K562 (cell line): Measurements from ENCODE around the gene LHX3. TPM values are rescaled to one million over a fixed set of nuclear protein-coding genes. Genes with fewer than 3 reads are reported as not detected.

Experiments
- ATAC-seq: fragments of 200-7000 bp; cut with Tn5 transposase; 3 replicates; pipeline ENCODE4 v1.9.1; 2020; ENCODE audit warnings: moderate library complexity
- BruUV-seq: library from RNA; stranded (reverse); fragments of 400-500 nt; replicated peaks from 2 replicates; lab custom pipeline; 2021; lab: Mats Ljungman, UMichigan
- CTCF ChIA-PET: fragments of 300-600 bp; formaldehyde crosslinking; extraction: SDS; loops from one replicate; lab custom pipeline; 2021; ENCODE audit warnings: low intra/inter-chr PET ratio; lab: Yijun Ruan, JAX
- POLR2A ChIA-PET: fragments of 300-600, 350-650 bp; sonication (Branson Sonifier 250); formaldehyde crosslinking; extraction: SDS; loops from one replicate; lab custom pipeline; 2021; ENCODE audit warnings: antibody characterized with exemption, inconsistent platforms; lab: Yijun Ruan, JAX
- DNase-seq, 4 experiments: peaks; one replicate each; pipeline versions ENCODE4 v3.0.0 to v3.0.0-alpha.2; 2011 to 2018; ENCODE audit warnings: low spot score in 3 of 4, mixed read lengths in 3 of 4; ENCODE audit errors: extremely low read depth in 1 of 4
- FAIRE-seq: peaks from 2 replicates; lab custom pipeline; 2011; peaks lifted over from hg19 to GRCh38; lab: Jason Lieb, UNC
- H2AFZ ChIP-seq: 2 replicates; pipeline ENCODE4 v1.6.0; 2011; ENCODE audit warnings: low read depth, low read length, control low read depth, inconsistent platforms
- H3K27ac ChIP-seq: fragments of 200-600 bp; 3 replicates; pipeline ENCODE4 v1.8.0; 2011; ENCODE audit warnings: low read depth, mild to moderate bottlenecking, control low read depth, inconsistent platforms, low read length, moderate library complexity, mixed read lengths; ENCODE audit errors: extremely low read depth
- H3K27me3 ChIP-seq, 2 experiments: fragments of 300-600 bp in 1 of 2; 2 replicates in 1 of 2; 3 replicates in 1 of 2; pipeline versions ENCODE4 v1.6.0 to v1.8.0; 2011; ENCODE audit warnings: inconsistent platforms in 2 of 2, low read length in 2 of 2, mild to moderate bottlenecking in 1 of 2, mixed read lengths in 1 of 2, moderate library complexity in 1 of 2; ENCODE audit not compliant: control insufficient read depth in 2 of 2, insufficient read depth in 2 of 2
- H3K36me3 ChIP-seq: fragments of 300-600 bp; 3 replicates; pipeline ENCODE4 v1.8.0; 2011; ENCODE audit warnings: mild to moderate bottlenecking, low read length, inconsistent platforms; ENCODE audit not compliant: control insufficient read depth, insufficient read depth
- H3K4me1 ChIP-seq, 2 experiments: fragments of 200-600 bp in 1 of 2; replicated peaks in 1 of 2; 2 replicates in 1 of 2; 3 replicates in 1 of 2; pipeline versions ENCODE4 v1.5.1 to v1.8.0; 2011; ENCODE audit warnings: inconsistent platforms in 2 of 2, low read length in 2 of 2, mild to moderate bottlenecking in 1 of 2, mixed read lengths in 1 of 2, moderate library complexity in 1 of 2; ENCODE audit not compliant: control insufficient read depth in 2 of 2, insufficient read depth in 2 of 2
- H3K4me2 ChIP-seq: 2 replicates; pipeline ENCODE4 v1.6.1; 2011; ENCODE audit warnings: low read length, control low read depth, inconsistent platforms, mixed read lengths; ENCODE audit not compliant: insufficient read depth
- H3K4me3 ChIP-seq: fragments of 200-600 bp; sonication (generic), shearing (Covaris generic); 2 replicates; pipeline ENCODE4 v1.5.1; 2016; ENCODE audit warnings: control low read depth, inconsistent platforms
- H3K79me2 ChIP-seq: fragments of 200-600 bp; 3 replicates; pipeline ENCODE4 v1.8.0; 2011; ENCODE audit warnings: low read length, inconsistent platforms; ENCODE audit not compliant: control insufficient read depth, insufficient read depth
- H3K9ac ChIP-seq, 2 experiments: 2 replicates each; pipeline versions ENCODE4 v1.6.0 to v1.6.1; 2011; ENCODE audit warnings: low read depth in 2 of 2, low read length in 2 of 2, control low read depth in 1 of 2, inconsistent platforms in 1 of 2, mild to moderate bottlenecking in 1 of 2, mixed read lengths in 1 of 2; ENCODE audit not compliant: insufficient read depth in 1 of 2
- H3K9me1 ChIP-seq: one replicate; pipeline ENCODE4 v1.6.0; 2011; ENCODE audit warnings: inconsistent platforms, mild to moderate bottlenecking, low read length, moderate library complexity; ENCODE audit not compliant: control insufficient read depth, insufficient read depth
- H3K9me3 ChIP-seq: replicated peaks from 2 replicates; pipeline ENCODE4 v1.5.1; 2011; ENCODE audit warnings: low read depth, low read length, inconsistent platforms; ENCODE audit not compliant: control insufficient read depth, insufficient read depth
- H4K20me1 ChIP-seq: replicated peaks from 2 replicates; pipeline ENCODE4 v1.6.1; 2011; ENCODE audit warnings: low read length, inconsistent platforms, mixed read lengths; ENCODE audit not compliant: control insufficient read depth, insufficient read depth
- ARID1B ChIP-seq: fragments of 450-650 bp; IDR thresholded peaks from 2 replicates; pipeline ENCODE4 v1.6.1; 2016; ENCODE audit warnings: antibody characterized with exemption, mild to moderate bottlenecking, inconsistent platforms
- BHLHE40 ChIP-seq: IDR thresholded peaks from 2 replicates; pipeline ENCODE4 v1.6.1; 2011; ENCODE audit warnings: low read length, improper control_type of control experiment
- CEBPB ChIP-seq: fragments of 450-650 bp; IDR thresholded peaks from 2 replicates; pipeline ENCODE4 v1.6.1; 2016; ENCODE audit warnings: missing genetic modification characterization, missing compliant biosample characterization
- E2F4 ChIP-seq: sonication (generic); formaldehyde crosslinking; IDR thresholded peaks from 2 replicates; pipeline ENCODE4 v1.8.0; 2022; ENCODE audit warnings: mild to moderate bottlenecking, low read depth, missing genetic modification reagents
- E2F8 ChIP-seq: fragments of 450-650 bp; IDR thresholded peaks from 2 replicates; pipeline ENCODE4 v1.7.1; 2018; ENCODE audit warnings: mild to moderate bottlenecking, low read depth; ENCODE audit not compliant: partially characterized antibody
- MAZ ChIP-seq, 2 experiments: fragments of 450-650 bp in 1 of 2; sonication (generic) in 1 of 2; formaldehyde crosslinking; IDR thresholded peaks in 1 of 2; conservative IDR thresholded peaks in 1 of 2; 2 replicates each; pipeline versions ENCODE4 v1.4.0 to v1.5.0; 2020; ENCODE audit warnings: mild to moderate bottlenecking in 1 of 2, missing genetic modification reagents in 1 of 2
- RHOXF2B ChIP-seq: fragments of 250-450 bp; sonication (Bioruptor Pico); conservative IDR thresholded peaks from 2 replicates; pipeline ENCODE4 v1.5.1; 2021
- TAF15 ChIP-seq: fragments of 200-400 bp; formaldehyde crosslinking; IDR thresholded peaks from 2 replicates; pipeline ENCODE4 v1.6.1; 2017; ENCODE audit warnings: mild to moderate bottlenecking, low read depth, low read length, moderate library complexity
- ZC3H4 ChIP-seq: sonication (generic); formaldehyde crosslinking; IDR thresholded peaks from 2 replicates; pipeline ENCODE4 v1.9.0; 2021; ENCODE audit warnings: missing genetic modification reagents, borderline replicate concordance
- ZFPM2 ChIP-seq: fragments of 250-450 bp; sonication (Bioruptor Pico); IDR thresholded peaks from 2 replicates; pipeline ENCODE4 v1.5.1; 2022; ENCODE audit warnings: mild to moderate bottlenecking
- ZNF165 ChIP-seq: fragments of 250-450 bp; sonication (Bioruptor Pico); IDR thresholded peaks from 2 replicates; pipeline ENCODE4 v1.4.0; 2020; ENCODE audit warnings: borderline replicate concordance
- ZNF354B ChIP-seq: fragments of 250-450 bp; sonication (Bioruptor Pico); IDR thresholded peaks from 2 replicates; pipeline ENCODE4 v1.4.0; 2020
- ZNF444 ChIP-seq: fragments of 250-450 bp; sonication (Bioruptor Pico); IDR thresholded peaks from 2 replicates; pipeline ENCODE4 v1.4.0; 2020; ENCODE audit warnings: mild to moderate bottlenecking, moderate library complexity
- WGBS: fragments of 100-300 bp; shearing (Covaris generic); methylation state at CpG from one replicate; pipeline ENCODE4 v1.1.6; 2016; ENCODE audit warnings: low coverage, mixed read lengths; ENCODE audit not compliant: insufficient coverage; ENCODE audit errors: missing lambda C conversion rate; 5-methylcytosine and 5-hydroxymethylcytosine counted together
- in situ Hi-C: fragments of 300-500 bp; cut with MboI; formaldehyde crosslinking; loops from 4 replicates; pipeline ENCODE4 v1.15.0; 2018; ENCODE audit warnings: inconsistent platforms, mixed read lengths
- intact Hi-C: fragments of 100-400 bp; cut with micrococcal nuclease; formaldehyde crosslinking; loops from 2 replicates; pipeline ENCODE4 v1.14.2; 2022
- polyA plus RNA-seq, 8 experiments: library from polyadenylated mRNA; depleted of rRNA in 4 of 8; stranded (reverse) in 5 of 8; unstranded in 3 of 8; fragments of >200 nt; fragmentation: Nextera tagmentation in 2 of 8; fragmentation: Illumina TruSeq in 1 of 8; extraction: Ambion mirVana in 2 of 8; extraction: Trizol in 1 of 8; gene quantifications; 2 replicates each; pipeline versions ENCODE4 v1.2.1 to v1.2.3, GENCODE V29; 2011 to 2014; ENCODE audit warnings: inconsistent platforms in 1 of 8, missing spikeins in 1 of 8
- total RNA-seq, 7 experiments: library from RNA; depleted of rRNA in 6 of 7; stranded (reverse); fragments of >200 nt in 6 of 7; fragmentation: Illumina TruSeq in 2 of 7; extraction: Trizol in 2 of 7; gene quantifications; 2 replicates each; pipeline versions ENCODE4 v1.2.1 to v1.2.3, GENCODE V29; 2011 to 2021; ENCODE audit warnings: low replicate concordance in 1 of 7

Gene LHX3
- total and polyA plus RNA-seq, 9 of the 15 experiments (the other 6 are each of a cell fraction or from before 2014, with no cell fraction given) = 0.09 TPM; not detected in 8

- peaks cover 14 to 57% of the 10 kb centered on the region in 2 experiments; a peak in 4 of 5 replicates for H3K4me1 ChIP-seq
- H3K36me3 ChIP-seq = peaks cover 80% of the 10 kb centered on the region
- no peak for FAIRE-seq
Measured at GRCh38 chr9:136222906-136223285, 18.0 kb upstream of the LHX3 start.

GRCh38 chr9:136222166-136222905 lies 17.4 kb upstream of the LHX3 start:
- CTCF ChIA-PET = no interaction called here
- intact Hi-C loops = no loop called here
- no peak overlapping the region; a peak in 1 of 4 replicates for H3K9ac ChIP-seq

More at GRCh38 chr9:136222906-136223285, 18.0 kb upstream of the LHX3 start:
- H3K27me3 ChIP-seq = no peaks in the 10 kb centered on the region
- ChIA-PET POLR2A (interaction anchor here (0.7 to 1.3 kb wide), 2 partner anchors 16 to 1822 kb away, joined by 3 to 4 read pairs; no protein-coding TSS in a partner anchor), CTCF (no interaction called here)
- BruUV-seq = no TSS peak
- H3K9me1 ChIP-seq = peaks cover 3% of the 10 kb centered on the region
- no peak for DNase-seq
- peaks cover 24% of the 10 kb centered on the region for H4K20me1 ChIP-seq
- TF ChIP-seq ZNF354B (CRISPR knock-in tag) = no peak
- no peak for TF ChIP-seq ZC3H4 (CRISPR knock-in tag)
- TF ChIP-seq ZFPM2 (CRISPR knock-in tag) = no peak
- TF ChIP-seq ZNF444 (CRISPR knock-in tag) = no peak
- no peak for TF ChIP-seq ARID1B
- no peak for TF ChIP-seq ZNF165
- TF ChIP-seq BHLHE40 = no peak
- in situ Hi-C loops = no loop called here
- no peak overlapping the region for H3K4me2 ChIP-seq
- H3K9me3 ChIP-seq = no peaks in the 10 kb centered on the region
- H3K79me2 ChIP-seq = peaks cover 27% of the 10 kb centered on the region; the same call in 2 of the 3 replicates
- H3K27ac ChIP-seq = no peak overlapping the region
- H3K9ac ChIP-seq = no peak overlapping the region
- no peak for ATAC-seq
- H3K4me3 ChIP-seq = no peak overlapping the region
- intact Hi-C loops = no loop called here
- WGBS = 96% methylated on average over 9 of the region's 13 CpGs
- no peak overlapping the region for H2AFZ ChIP-seq

More at GRCh38 chr9:136222166-136222905, 17.4 kb upstream of the LHX3 start:
- no peak for FAIRE-seq
- BruUV-seq = no TSS peak
- peaks cover 83% of the 10 kb centered on the region for H3K36me3 ChIP-seq
- TF ChIP-seq RHOXF2B (CRISPR knock-in tag) = no peak
- no peak for TF ChIP-seq TAF15
- no peak for TF ChIP-seq ARID1B
- TF ChIP-seq MAZ (CRISPR knock-in tag; conservative IDR thresholded peaks at IDR 0.05 in 1 of 2, IDR thresholded peaks at IDR 0.05 in 1 of 2) = no peak
- no peak for TF ChIP-seq E2F8
- TF ChIP-seq E2F4 (CRISPR knock-in tag) = no peak
- no peak for TF ChIP-seq CEBPB (tag)
- no peak for TF ChIP-seq ZNF165
- no peak overlapping the region for H3K4me3 ChIP-seq
- H3K79me2 ChIP-seq = peaks cover 27% of the 10 kb centered on the region; the same call in 2 of the 3 replicates
- no peak overlapping the region for H3K4me2 ChIP-seq
- peaks cover 24% of the 10 kb centered on the region for H4K20me1 ChIP-seq
- in situ Hi-C loops = no loop called here
- H3K9me1 ChIP-seq = peaks cover 3% of the 10 kb centered on the region
- no peaks in the 10 kb centered on the region for H3K27me3 ChIP-seq
- no peak for DNase-seq
- H3K9me3 ChIP-seq = no peaks in the 10 kb centered on the region
- POLR2A ChIA-PET = interaction anchor here (0.6 to 0.7 kb wide), 2 partner anchors 447 to 1822 kb away, joined by 3 read pairs; no protein-coding TSS in a partner anchor
- no peak overlapping the region for H2AFZ ChIP-seq
- H3K4me1 ChIP-seq = peaks cover 14 to 57% of the 10 kb centered on the region in 2 experiments; a peak in 4 of 5 replicates
- WGBS = 94% methylated on average over 35 of the region's 38 CpGs
- ATAC-seq = no peak
- no peak overlapping the region for H3K27ac ChIP-seq
